RPMI7951 (cell line): ENCODE measurements around the gene PLA2G3. TPM values are rescaled to one million over a fixed set of nuclear protein-coding genes. Genes with fewer than 3 reads are reported as not detected.
"Not testable (repeated sequence)": the region's sequence is repeated elsewhere in the genome, so short reads cannot be mapped to it uniquely, and the experiment has no call there.

Source experiments
- DNase-seq: peaks from one replicate; pipeline ENCODE4 v3.0.0-alpha.2; 2012; ENCODE audit warnings: low read depth
- total RNA-seq: library from RNA; depleted of rRNA; stranded (reverse); fragments of >200 nt; shearing (Covaris generic); gene quantifications from 2 replicates; pipeline ENCODE4 v1.2.3, GENCODE V29; 2014

PLA2G3 gene
- total RNA-seq, 1 experiment from 2014 or later = 0.12 TPM

DNA sequence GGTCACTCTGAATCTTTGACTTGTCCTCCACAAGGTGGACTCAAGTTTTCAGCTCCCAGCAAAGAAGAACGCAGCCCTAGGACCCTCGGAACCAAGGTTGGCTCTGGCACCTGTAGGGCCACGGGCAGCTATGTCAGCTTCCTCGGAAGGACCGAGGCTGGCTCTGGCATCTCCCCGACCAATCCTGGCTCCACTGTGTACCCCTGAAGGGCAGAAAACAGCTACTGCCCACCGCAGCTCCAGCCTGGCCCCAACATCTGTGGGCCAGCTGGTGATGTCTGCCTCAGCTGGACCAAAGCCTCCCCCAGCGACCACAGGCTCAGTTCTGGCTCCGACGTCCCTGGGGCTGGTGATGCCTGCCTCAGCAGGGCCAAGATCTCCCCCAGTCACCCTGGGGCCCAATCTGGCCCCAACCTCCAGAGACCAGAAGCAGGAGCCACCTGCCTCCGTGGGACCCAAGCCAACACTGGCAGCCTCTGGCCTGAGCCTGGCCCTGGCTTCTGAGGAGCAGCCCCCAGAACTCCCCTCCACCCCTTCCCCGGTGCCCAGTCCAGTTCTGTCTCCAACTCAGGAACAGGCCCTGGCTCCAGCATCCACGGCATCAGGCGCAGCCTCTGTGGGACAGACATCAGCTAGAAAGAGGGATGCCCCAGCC is 15.4 kb downstream of the PLA2G3 start:
- peak; percentile 26 for DNase-seq

DNA sequence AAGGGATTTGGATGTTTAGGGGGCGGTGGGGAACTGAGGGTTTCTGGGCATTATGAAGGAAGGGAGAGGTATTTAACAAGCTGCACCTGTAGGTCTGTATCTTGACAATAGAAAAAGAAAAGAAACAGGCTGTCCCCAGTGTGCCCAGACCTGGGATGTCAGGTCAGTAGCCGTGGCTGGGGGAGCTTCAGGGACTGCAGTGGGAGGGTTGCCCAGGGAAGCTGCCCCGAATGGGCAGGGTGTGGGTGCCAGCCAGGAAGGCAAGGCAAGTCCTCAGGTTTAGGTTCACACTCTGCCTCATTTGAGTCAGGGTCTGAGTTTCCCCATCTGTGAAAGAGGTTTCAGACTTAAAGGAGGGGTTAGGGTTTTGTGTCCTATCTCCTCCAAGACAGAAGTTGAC is 16.0 kb downstream of the PLA2G3 start:
- DNase-seq = no peak

DNA sequence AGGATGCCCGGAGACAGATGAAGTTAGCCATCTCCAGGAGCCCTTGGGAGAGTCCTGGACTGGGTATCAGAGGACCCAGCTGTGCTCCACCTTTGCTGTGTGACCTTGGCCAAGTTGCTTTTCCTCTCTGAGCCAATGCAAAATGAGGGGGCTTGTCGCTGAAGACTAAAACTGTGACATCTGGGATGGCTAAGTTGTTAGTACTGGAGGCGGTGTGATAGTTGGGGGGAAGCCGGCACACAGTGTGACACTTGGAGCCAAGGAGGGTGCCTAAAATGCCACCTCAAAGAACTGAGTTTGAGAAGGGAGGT is 17.1 kb downstream of the PLA2G3 start:
- DNase-seq = no peak

DNA sequence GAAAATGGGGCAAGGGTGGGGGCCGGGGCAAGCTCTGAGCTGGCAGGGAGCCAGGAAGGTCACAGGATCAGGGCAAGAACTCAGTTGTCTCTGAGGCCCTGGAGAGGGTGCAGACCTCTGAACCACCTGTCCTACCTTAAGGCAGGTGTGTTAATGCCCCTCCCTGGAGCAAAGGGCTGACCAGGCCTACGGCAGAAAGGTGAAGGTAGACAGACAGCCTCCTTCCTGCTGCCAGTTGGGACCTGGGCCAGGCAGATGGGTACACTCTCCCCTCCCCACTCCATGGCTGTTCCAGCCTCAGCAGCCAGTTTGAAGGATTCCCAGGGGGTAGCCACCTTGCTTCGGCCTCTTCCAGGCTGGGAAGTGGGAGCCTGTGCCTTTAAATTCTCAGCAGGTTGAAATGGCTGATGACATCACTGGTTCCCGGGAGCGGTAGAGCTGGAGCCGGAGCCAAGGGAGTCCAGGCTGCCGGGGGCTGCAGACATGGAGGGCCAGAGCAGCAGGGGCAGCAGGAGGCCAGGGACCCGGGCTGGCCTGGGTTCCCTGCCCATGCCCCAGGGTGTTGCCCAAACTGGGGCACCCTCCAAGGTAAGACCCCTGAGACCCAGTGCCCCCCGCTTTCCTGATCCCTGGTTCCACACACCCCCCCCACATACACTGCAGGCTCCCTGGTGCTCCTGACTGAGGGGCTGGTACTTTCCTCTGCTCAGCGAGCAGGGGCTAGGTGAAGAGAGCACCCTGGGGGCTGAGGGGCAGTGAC is 17.6 kb downstream of the PLA2G3 start, which contains the start of gene INPP5J:
INPP5J (plus strand) TSS at position 435 of the 760 bp plus-strand sequence; CDS start at position 484, 49 bp downstream.
- peak; percentile 48 for DNase-seq

DNA sequence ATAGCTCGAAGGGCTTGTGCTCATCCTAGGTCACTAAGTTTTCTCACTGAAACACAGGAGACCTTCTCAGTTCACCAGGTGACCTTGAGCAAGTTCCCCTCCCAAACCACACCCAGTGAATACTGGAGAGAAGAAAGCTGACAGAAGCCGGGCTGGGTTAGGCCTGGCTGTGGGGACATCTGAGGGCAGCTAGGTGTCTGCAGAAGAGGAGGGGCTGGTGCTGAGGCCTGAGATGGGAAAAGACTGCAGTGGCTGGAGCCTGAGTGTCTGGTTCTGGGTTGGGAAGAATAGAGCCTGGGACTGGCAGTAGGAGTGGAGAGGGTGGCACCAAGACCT is 18.1 kb downstream of the PLA2G3 start:
- DNase-seq = no peak

DNA sequence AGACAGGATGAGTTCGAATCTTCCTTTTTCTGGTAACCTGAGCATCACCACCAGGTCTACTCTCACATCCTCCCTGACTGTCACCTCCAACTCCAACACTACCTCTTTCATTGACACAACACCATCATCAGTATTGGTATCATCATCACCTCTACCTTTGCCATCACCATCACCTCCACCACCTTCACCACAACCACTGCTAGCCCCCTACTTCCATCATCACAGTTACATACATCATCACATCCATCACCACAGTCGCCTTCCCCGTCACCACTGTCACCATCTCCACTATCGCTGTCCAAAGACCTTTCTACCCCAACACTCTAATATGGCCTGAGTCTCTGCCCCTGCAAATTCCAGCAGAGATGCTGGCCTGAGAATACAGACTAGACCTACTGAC is 18.9 kb downstream of the PLA2G3 start:
- DNase-seq = no peak

DNA sequence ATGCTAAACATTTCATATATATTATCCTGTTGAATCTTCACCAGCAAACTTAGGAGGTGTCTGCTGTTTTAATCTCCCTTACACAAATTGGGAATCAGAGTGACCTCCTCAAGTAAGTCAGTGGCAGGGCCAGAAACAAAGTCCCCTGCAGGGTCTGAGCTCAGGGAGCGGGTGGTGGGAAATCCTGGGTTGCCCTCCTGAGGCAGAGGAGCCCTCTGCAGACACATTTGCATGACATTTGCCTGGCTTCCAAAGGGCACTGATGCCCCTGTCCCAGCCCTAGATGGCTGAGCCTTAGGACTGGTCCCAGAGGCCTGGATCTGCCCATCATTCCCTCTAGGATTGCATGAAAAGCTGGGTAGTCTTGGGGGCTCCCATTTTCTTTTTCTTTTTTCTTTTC is 19.7 kb downstream of the PLA2G3 start:
- DNase-seq = no peak

DNA sequence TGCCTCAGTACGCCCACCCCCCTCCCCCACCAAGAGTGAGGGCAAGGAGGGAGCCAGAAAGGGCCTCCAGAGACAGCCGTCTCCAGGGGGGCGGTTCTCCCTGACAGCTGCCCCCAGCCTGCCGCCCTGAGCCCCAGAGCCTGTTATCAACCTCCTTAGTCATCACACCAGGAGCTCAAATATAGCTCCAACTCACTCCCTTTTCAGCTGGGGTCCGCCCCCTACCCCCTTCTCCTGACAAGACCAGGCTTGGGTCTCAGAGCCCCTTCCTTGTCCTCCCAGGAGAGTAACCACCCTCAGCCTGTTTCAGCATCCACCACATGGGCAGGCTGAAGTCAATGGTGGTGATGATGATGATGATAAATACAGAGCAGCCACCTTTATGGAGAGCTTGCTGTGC is 20.1 kb downstream of the PLA2G3 start:
- DNase-seq = no peak

DNA sequence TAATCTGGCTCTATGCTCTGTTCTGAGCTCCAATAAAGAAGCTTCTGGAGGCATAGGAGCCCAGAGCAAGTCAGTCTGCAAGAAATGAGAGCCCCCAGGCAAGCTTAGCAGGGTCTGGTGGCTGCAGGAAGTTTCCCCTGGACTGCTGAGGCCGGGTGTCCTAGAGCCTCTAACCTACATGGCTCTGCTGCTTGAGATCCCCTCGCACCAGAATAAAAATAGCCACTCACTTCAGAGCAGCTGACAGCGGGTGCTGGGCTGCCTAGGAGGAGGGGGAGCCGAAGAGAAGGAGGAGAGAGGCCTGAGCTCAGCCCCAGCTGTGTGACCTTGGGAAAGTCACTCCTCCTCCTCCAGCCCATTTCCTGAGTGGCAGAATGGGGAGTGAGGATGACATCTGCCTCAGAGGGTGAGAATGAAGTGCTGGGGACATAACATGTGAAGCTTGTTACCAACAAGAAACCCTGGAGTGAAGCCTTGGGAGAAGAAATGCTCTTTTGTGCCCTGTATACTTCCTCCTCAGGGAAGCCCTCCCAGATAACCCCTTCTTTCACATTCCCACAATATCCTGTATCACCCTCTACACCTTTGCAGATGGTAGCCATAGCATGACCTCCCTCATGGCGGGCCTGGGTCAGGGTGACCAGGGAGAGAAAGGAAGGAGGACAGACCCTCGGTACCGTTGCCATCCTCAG is 21.1 kb downstream of the PLA2G3 start:
- DNase-seq = no peak

DNA sequence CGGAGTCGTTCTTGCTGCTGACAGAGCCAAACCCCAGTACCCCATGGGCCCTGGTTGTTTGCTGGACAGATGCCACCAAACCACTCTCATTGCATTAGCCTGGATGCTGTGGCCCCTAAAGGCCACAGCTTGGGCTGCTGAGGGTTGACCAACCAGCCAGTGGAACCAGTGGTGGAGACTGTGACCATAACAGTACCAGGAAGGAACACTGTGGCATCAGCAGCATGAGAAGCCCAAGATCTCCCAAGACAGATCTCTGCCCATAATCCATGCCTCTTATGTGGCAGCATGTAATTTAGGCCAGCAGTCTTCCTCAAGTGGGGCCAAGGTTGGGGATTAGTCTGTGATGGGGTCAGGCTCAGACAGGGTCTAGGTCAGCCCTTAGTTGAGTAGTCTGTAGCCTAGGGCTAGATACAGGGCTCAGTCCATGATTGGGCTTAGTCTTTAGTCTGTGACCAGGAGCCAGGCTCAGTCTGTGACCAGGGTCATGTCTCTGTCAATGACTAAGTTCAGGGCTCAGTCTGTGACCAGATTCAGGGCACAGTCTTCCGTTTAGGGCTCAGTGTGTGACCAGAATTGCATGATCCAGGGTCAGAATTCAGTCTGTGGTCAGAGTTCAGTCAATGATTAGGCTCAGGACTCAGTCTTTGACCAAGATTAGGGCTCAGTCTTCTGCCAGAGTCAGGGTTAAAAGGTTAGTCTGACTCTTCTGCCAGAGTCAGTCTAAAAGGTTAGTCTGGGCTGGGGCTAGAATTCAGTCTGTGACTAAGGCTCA is 22.1 kb downstream of the PLA2G3 start:
- no peak for DNase-seq

DNA sequence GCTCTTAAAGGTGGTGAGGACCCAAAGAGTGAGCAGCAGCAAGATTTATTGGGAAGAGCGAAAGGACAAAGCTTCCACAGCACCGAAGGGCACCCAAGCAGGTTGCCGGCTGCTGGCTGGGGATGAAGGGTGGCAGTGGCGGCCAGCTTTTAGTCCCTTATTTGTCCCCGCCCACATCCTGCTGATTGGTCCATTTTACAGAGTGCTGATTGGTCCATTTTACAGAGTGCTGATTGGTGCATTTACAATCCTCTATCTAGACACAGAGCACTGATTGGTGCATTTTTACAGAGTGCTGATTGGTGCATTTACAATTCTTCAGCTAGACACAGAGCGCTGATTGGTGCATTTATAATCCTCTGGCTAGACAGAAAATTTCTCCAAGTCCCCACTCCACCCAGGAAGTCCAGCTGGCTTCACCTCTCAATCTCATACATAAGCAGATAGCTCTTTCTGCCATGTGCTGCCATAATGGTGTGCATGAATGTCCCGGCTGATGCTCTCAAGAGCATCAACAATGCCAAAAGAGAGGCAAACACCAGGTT is 27.7 kb downstream of the PLA2G3 start:
- DNase-seq = not testable (repeated sequence)

DNA sequence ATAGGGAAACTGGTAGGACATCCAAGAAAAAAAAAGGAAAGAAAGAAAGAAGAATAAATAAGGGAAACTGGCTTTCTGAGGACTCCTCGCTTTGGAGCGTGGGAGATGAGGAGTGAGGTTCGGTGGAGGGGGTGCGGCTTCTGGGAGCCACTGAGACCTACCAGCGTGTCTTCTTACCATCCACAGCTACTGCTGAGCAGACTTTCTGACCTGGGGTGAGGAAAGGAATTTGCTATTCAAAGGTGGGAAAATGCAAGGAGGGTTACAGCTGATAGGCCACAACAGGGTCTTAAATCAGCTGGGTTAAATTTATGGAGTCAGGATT is 32.5 kb downstream of the PLA2G3 start:
- no peak for DNase-seq

DNA sequence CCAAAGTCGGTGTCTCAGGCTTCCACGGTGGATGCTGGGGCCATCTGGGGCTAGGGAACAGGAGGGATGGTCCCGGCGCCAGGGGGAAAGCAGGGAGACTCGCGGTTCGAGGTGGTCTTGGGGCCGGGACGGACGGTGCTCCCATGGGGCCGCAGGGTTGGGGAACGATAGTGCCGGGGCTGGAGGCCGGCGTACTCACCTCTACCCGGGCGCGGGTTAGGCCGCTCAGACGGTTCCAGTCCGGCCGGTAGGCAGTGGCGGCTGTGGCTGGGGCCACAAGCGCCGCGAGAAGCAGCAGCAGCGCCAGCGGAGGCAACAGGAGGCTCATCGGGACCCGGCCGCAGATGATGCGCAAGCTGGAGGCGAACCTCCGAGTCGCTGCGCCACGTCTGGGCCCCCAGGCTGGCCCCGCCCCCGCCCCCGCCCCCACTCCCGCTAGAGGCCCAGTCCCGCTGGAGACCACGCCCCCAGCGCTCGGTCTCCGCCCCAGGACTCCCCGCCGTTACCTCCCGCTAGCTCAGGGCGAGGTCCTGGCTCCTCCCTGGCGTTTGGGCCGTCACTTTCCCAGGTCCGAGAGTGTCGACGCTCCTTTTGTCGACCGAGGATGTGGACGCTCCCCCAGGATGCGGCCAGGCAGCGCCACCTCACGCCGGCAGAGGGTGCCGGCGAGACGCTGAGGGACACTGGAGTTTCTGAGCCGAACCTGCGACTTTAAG is 33.0 kb downstream of the PLA2G3 start, which contains the start of gene SELENOM:
SELENOM (minus strand) TSS at position 391 of the 716 bp plus-strand sequence; CDS start at position 328, 63 bp downstream.
- peak; percentile 94 for DNase-seq

DNA sequence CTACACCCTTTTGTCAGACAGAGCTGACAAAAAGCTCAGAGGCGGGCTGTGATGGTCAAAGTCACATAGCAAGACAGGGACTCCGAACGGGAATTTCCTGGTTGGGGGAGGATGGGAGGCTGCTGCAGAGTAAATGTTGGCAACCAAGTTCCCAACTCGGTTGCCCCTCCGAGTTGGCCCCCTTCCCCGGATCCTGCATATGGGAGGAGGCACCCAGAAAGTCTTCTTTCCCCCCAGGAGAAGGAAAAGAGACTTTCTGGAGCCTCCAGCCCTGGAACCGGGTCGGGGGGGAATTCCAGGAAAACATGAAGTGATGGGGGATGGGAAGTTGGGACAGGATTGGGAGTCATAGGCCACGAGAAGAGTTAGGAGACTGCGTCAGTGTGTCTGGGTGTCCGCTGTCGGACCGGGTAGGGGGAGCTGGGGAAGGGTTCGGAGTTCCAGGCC is 33.6 kb downstream of the PLA2G3 start:
- no peak for DNase-seq

DNA sequence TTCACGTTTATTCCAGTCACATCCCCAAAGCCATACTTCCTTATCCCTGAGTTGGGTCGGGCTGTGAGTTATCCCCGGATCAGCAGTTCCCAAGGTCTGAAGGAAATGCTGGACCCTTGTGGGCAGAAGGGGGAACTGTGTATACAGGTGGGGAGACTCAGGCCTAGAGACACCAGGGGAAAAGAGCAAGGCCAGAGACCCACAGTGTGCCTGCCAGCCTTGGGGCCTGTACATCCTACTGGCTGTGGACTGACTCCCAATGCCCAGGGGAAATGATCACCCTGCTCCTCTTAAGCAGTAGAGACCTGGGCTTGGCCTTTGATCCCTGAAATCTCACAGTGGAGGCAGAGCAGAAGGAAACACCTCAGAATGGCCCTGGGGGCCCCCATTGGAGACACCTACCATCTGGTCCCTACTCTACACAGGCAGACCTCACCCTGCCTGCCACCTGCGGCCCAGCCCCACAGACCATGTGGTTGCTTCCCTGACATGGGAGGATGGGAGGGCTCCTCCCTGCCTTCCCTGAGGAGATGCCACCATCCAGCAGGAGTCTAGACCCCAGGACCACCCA is 34.2 kb downstream of the PLA2G3 start:
- no peak for DNase-seq

DNA sequence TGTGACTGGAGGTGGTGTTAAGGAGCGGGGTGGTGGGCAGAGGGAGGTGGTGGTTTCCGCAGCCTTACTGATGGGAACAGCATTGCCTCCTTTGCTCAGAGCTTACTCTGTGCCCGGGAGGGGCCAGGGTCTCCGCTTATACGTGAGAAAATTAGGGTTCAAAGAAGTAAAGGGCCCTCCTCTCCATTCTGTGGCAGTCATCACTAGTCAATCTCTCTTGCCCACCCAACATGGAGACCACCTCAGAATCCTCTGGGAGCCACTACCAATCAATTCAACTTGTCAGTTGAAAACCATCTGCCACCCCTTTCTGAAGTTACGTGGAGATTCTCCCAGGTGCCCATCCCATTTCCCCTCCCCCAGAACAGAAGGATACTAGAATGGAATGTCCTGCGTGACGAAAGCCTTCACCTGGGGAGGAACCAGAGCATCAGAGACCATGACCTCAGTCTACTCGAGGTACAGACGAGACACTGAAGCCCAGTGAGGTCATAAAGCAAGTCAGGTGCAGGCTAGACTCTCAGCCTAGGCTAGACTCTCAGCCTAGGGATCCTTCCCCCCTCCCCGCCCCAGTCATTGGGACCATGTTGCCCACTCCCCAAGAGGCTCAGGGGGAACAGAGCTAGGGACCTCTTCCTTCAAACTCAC is 34.9 kb downstream of the PLA2G3 start:
- DNase-seq = no peak

DNA sequence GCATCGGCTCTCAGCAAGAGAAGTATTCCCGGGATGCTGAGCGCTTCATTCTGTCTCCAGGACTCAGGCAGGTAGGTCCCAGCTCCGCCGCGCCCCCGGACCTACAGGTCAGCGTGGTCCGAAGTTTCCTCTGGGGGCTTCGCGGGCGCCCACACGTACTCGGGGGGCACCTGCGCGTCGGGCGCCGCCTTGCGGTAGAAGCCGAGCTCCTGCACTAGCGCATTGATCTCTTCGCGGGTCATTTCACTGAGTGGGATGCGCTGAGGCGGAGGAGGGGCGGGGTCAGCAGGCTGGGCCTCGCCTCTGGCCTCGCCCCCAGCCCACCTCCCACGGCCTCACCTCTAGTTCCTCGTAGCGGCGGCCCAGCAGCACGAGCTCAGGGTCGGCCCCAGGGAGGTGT is 35.4 kb downstream of the PLA2G3 start:
- DNase-seq = no peak

DNA sequence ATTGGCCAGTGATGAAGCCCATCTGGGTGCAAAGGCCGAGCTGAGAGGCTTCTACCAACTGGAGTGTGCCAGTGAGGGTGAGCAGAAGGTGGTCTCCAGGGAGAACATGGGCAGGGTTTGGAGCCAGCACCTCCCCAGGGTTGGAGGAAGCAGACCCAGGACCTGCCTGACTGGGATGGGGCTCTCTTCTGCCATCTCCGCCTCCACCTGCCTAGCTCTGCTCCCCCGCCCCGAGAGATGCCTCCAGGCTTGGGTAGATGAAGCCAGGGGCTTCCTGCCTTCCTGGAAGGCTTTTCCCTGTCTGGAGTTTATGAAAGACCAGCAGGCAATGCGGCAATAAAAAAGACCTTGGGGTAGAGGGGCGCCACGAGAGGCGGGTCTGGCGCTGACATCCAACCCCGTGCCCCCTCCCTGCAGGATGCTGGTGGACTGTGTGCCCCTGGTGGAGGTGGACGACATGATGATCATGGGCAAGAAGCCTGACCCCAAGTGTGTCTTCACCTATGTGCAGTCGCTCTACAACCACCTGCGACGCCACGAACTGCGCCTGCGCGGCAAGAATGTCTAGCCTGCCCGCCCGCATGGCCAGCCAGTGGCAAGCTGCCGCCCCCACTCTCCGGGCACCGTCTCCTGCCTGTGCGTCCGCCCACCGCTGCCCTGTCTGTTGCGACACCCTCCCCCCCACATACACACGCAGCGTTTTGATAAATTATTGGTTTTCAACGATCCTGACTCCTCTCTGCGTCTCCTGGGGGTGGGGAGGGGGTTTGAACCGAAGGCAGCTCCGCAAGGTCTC is 36.2 kb downstream of the PLA2G3 start:
- no peak for DNase-seq

DNA sequence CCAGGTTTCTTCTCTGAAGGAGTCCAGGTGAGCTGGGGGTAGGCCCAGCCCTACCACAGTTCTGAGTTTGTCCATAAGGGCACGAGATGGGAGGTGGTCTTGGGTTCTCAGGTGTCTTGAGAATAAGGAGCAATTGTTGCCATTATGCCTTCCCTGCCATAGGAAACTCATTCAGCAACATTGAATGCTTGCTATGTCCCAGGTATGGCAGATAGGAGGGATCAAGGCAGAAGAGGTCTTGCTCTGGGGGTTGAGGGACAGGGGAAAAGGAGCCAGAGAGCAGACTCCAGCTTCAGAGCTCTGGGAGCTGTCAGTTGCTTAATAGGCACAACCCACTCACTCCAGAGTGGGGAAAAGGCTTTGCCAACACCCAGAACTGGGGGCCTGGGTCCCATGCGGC is 37.2 kb downstream of the PLA2G3 start:
- DNase-seq = no peak
